GM04504 (cell line): ENCODE measurements around the gene NECAB3.
A peak's percentile ranks its signal among the peaks of the same experiment; 100 is the strongest.

Experiments
- DNase-seq: peaks from one replicate; pipeline ENCODE4 v3.0.0-alpha.2; 2012; ENCODE audit warnings: low read depth

Gene NECAB3

DNA sequence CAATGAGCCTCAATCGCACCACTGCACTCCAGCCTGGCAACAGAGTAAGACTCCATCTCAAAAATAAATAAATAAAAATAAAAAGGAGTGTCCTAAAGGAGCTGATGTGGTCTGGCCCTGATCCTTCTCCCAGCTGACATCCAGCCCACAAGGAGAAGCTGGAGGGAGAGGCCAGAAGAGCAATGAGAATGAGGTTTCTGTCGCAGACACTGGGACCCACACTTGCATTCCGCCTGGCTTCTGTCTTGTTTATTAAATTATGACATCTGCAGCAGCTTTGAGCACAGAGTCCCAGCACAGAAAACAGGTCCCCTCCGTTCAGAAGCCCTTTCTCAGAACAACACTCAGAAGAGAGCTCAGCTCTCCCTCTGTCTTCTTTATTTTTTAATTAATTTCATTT lies 22.2 kb upstream of the NECAB3 start:
- no peak for DNase-seq

DNA sequence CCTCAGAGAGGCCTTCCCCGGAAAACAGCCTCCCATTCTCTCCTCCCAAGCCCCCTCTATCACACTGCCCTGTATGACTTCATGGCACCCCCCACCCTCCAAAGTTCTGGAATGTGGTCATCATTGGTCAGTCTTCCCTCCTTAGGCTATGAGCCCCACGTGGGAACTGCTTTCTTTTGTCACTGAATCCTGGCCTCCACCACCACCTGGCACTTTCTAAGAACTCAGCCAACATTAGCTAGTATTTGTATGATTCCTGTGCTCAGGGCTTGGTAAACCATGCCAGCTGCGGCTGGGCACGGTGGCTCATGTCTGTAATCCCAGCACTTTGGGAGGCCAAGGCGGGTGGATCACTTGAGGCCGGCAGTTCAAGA lies 20.4 kb upstream of the NECAB3 start:
- DNase-seq, result no peak

DNA sequence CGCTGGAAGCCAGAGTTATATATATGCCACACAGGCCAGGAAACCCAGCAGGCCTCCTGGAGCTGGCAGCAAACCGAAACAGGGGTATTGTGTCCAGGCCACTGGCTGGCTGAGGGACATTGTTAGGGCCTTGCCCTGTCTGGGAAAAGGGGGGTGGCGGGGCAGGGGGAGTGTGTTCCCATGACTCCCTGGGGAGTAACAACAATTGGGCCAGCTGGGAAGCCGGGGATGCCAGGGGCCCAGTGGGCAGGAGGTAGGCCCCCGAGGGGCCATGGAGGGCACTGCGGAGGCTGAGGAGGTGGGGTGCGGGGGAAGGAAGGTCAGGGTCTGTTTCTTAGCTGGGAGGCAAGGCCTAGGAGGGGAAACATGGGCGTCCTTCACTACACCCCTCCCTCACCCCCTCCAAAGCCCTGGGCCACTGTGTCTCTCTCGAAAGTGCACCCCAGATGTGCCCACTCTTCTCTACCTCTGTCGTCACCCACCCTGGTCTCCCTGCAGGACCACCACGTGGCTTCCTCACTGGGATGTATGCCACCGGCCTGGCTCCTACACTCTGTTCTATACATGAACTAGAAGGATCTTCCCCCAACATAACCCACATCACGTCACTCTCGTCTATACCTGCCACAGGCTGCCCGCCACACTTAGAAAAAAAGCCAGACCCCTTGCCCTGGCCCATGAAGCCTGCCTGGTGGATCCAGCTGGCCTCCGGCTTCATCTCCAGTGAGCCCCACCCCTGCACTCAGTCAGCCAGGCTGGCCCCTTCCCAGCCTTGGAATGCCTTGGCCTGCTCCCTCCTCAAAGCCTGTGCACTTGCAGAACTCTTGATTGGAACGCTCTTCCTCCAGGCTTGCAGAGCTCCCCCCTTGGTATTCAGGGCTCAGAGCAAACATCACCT lies 19.8 kb upstream of the NECAB3 start:
- no peak for DNase-seq

DNA sequence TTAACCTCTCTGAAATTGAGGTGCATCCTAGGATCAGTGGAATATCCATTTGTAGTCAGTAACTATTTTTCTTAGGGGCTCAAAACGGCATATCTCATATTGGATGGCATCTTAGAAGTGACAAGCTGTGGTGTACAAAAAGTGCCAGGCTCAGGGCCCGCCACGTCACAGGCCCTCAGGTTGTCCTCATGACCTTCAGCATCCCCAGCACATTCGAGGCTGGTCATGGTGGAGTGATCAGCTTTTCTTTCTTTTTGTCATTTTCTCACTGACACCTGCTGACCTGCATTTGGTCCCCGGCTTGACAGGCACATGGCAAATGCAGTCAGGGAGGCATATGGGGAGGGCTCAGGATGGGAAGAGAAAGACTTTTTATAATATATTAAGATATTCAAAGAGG lies 19.1 kb upstream of the NECAB3 start:
- no peak for DNase-seq

DNA sequence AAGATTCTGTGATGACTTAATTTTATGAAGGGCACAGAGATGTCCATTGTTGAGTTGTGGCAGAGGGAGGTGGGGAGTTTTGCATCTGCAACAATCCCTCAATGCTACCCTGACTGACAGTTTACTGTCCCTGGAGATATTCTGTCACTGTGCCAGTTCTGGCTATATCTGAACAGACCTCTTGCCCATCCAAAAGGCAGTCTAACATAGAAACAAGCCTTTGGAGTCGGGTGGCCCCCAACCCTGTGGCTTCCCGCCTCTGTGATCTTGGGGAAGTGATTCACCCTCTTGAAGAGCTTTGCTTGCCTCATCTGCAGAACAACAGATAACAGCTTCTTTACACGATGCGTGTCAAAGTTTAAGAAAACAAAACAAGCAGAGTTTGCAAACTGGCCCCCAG lies 15.7 kb upstream of the NECAB3 start:
- DNase-seq, result no peak

DNA sequence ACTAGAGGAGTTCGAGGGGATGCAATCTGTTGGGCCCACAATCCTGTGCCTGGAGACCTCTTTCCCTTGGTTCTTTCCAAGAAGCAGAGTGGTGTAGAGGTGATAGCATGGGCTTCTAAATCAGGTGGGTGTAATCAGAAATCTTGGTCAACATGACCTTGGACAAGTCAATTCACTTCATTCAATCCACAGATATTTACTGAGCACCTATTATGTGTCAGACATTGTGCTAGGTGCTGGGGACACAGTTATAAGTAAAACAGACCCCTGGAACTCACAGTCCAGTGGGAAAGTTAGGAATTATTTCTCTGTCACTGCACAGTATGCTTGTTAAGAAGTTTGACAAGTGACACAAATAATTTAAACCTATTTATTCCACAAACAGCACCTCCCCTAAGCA lies 15.3 kb upstream of the NECAB3 start:
- DNase-seq, result no peak

DNA sequence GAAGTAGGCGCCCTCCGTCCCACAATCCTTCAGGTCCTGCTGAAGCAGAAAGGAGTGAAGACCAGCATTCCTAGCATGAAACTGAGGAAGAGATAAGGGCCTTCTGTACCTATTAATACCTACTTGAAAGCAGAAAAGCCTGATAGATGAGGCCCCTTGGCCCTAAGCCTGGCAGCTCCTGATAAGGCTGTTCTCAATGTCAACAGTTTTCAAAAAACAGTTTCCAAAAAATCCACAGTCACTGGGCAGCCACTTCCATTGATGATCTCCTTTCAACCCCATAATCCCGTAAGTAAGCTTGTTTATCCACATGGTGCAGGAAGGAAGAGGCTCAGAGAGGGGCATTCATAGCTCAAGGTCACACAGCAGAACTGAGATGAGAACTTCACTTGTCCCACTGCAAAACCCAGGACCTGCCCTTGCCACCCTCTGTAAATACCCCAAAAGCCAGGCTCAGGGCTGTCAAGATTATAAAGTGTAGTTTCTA lies 14.8 kb upstream of the NECAB3 start:
- DNase-seq, result no peak

DNA sequence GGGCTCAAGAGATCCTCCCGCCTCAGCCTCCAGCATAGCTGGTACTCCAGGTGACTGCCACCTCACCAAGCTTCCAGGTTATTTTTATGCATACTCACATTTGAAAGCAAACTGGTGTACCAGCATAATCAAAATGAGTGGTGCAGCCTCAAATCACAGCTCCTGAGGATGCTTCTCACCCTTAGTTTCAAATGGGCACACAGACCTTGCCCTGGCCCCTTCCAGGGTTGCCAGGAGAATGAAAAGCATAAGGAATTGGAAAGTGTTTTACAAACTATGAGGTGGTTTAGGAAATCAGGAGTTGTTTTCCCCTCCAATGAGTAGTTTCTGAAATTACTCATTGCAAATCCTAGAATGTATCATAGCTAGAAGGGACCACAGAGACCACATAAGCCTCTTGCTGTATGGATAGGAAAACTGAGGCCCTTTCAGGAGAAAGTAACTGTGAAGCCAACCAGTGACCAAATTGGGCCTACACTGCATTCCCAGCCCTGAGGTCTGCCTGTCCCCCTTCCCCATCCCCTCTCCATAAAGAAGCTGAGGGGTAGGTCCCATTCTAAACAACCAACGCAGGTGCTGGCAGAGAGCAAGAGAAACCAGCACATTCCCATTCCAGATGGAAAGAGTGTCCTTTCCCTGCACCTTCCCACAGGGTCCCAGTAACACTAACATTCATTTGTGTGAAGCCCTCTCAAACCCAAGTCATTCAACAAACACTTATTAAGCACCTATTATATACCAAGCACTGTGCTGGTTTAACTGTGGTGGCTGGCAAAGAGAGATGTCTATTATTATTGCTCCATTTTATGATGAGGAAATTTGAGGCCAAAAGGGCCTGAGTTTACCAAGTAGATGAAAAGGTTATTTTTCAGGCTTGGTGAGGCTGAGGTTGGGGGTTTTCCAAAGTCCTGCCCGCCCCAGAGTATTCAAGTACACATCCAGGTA lies 14.0 kb upstream of the NECAB3 start:
- DNase-seq, result no peak

DNA sequence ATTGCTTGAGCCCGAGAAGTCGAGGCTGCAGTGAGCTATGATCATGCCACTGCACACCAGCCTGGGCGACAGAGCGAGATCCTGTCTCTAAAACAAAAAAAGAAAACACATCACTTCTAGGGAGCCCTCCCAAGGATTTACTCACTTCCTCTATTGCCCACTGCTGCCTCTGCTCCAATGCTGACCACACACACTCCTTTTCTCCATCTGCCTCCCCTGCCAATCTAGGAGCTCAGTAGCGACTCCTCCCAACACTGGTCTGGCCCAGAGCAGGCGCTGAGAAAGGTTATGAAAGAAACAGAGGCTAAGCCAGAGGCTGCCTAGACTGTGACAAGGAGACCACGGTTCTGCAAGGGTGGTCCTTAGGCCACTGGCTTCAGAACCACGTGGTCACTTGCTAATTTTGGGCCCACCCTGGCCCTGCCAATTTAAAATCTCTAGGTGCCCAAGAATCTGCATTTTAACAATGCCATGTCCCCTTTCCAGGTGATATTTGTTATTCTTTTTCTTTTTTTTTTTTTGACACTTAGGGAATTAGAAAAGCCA lies 13.2 kb upstream of the NECAB3 start:
- no peak for DNase-seq

DNA sequence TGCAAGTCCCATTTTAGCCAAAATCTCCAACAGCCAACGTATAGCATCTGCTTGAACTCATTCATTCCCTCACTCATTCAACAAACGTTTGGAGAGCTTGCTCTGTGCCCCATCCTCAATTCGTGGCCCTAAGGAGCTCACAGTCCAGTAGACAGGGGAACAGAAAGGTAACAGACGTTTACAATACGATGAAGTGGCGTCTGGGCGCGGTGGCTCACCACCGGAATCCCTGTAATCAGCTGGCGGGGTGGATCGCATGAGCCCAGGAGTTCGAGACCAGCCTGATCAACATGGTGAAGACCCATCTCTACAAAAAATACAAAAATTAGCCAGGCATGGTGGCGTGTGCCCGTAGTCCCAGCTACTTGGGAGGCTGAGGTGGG lies 12.7 kb upstream of the NECAB3 start:
- DNase-seq, result no peak

DNA sequence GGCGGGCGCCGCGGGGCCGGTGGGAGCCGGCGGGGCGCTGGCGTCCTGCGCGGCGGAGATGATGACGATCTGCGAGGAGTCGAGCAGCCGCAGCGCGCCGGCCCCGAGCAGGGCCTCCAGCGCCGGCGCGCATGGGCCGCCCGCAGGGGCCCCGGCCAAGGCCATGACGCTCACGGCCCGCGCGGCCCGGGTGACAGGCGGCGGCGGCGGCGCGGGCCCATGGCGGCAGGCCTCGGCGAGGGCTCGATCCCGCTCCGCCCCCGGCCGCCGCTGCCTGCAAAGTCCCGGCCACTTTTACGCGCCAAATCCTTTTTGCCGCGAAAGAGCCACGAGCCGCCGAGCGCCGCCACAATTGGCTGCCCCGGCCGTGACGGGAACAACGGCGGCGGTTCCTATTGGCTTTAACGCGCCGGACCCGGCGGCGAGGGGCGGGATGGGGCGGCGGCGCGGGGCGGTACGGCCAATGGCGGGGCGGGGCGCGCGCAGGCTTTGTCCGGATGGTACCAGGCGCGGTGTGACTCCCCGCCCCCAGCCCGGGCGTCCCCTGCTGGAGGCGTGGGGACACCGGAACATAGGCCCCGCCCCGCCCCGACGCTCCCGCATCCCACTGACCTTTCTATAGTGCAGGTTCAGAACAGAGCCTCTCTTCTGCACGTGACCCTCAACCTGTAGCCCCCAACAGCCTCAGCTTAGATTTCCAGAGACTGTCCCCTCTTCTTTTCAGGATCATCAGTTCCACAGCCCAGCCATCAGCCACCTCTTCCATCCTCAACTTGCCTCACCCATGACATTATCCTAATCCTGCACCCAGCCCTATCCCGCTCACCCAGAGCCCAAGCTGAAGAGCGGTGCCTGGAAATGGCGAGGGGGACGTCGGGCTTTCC lies 12.1 kb upstream of the NECAB3 start, which contains the start of gene E2F1:
Gene E2F1, minus strand, starts transcription at position 286 of the 884 bp plus-strand sequence. Its CDS starts 121 bp downstream, at position 165.
- peak; percentile 81 for DNase-seq

DNA sequence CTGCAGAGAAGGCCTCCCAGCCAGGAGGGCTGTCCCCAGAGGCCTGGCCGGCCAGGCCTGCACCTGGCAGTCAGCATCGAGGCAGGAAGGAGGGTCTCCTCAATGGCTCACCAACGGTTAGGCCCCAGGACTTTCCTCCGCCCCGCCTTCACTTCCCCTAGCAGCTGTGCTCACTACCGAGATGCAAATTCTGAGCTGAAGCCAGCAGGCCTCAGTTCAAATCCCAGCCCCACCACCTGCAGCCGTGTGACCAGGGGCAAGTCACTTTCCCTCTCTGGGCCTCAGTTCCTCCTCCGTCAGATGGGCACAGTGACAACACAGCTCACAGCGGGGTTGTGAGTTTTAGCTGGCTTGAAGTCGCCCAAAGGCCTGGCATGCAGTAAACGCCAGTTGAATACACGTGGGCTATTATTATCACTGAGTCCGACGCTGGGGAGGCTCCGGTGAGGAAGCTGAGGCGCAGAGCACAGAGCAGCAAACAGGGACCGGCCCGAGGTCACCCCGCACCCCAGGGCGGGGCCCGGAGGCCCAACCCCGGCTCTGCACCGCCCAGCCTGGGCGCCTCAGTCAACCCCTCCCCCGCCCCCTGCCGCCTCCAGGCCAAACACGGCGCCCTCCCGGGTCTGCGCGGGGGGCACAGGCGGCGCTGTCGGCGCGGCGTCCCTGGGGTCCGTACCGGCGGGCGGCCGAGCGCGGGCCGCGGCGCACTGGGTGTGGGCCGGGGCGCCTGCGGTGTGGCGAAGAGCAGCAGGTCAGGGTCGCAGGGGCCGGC lies 11.3 kb upstream of the NECAB3 start:
- DNase-seq, result no peak

DNA sequence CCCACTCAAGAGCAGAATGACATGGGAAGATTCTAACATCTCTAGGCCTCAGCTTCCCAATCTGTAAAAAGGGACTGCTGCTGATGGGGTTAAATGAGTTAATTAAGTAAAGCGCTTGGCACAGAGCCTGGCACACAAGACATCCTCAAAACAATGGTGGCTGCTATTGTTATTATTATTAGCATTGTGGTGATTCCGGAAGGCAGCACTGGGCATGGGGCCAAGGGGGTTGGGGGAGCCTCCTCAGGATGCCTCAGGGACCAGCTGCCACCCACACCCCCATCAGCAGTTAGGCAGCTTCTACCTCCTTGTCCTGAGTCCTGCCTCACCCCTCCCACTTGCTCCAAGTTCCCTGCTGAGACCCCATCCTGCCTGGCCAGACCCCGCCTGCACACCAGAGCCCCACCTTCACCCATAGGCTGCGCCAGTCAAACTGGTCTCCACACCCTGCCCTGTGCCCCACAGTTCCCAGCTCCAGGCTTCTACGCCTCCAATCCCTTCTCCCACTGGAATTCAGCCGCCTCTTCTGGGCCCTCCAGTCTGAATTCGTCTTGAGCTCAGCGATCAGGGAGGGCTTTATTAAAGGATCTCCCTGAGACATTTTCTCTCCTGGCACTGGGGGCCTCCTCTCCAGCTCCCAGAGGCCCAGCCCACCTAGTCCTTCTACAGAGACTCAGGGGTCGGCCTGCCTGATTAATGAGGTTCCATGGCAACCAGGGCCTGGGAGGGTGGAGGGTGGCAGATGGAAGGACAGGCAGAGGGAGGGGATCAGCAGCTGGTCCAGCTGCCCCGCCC lies 10.5 kb upstream of the NECAB3 start:
- DNase-seq, result no peak

DNA sequence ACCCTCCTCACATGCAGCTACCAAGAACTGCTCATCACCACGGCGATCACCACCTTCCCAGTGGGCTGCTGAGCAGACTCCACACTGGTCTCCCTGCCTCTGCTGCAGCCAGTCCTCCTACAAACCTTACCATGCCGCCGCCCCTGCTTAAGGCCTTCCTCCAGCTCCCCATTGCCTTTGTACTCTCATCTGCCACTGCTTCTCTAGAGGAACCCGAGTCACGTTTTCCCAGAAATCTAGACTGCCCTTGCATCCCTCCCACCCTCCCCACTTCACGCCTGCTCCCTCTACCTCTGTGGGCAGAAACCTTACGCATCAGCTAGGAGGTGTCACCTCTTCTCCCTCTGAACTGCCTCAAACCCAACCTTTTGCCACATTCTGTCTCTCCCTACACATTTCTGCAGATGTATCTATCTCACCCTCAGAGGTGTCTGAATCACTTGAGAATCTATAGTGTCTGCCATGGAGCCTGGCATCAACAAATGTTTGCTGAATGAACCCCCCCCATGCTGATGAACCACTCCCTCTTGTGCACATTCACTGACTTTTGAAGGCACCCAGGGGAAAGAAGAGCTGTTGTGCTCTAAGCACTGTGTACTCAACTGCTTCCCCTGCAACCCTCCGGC lies 7.6 kb upstream of the NECAB3 start:
- no peak for DNase-seq

DNA sequence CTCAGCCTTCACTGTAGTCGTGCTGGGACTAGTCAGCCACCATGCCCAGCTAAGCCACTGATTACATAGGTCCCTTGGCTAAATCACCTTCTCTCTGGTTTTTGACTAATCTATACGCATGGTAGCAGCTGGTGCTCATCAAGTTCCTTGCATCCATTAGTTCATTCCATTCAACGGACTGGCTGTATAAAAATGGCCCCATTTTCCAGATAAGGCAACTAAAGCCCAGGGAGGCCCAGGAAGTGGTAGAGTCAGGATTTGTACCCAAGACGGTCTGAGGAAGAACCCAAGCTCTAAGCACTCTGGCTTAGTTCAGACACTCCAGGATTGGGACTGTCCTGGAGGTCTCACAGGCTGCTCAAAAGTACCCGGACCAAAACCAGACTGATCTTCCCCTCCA lies 7.1 kb upstream of the NECAB3 start:
- DNase-seq, result no peak

DNA sequence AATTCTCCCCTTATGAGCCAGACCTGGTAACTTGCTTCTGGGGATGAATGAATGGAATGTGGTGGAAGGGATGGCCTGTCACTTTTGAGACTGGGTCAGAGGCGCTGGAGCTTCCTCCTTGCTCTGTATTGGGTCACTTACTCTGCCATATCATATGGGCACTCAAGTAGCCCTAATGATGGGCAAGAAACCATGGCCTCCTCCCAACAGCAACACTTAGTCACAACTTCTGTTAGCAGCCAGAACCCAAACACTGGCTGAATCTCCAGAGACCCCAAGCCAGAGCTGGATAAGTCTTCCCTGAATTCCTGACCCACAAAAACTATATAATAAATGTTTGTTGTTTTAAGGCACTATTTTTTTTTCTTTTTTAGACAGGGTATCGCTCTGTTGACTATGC lies 6.5 kb upstream of the NECAB3 start:
- no peak for DNase-seq

DNA sequence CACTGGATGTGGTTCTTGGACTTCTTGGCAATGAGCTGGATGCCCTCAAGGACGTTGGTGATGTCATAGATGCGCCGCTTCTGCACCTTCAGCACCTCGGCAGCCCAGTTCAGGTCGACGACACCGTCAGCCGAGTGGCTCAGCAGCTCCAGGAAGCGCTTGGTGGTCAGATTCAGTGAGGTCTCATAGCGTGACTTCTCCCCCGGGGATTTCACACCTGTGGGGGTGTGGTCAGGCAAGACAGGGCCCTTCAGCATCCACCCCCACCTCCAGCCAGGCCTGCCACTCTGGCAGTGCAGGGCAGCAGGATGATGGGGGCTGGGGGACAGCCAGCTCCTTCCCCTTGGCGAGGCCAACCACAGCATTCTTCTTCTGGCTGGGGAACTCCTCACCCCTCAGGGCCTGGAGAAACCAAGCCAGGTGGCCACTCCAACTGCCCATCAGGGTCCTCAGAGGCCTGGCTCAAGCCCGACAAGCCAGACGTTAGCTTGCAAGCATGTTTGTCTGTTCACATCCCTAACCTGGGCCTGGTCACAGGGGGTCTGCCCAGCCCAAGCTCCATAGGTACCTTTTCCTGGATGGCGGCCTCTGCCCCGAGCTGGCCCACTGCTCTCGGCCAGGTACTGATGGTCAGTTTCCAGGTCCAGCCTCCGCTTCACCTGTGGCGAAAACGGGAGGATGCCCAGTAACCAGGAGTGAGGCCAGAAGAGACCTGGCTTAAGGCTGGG lies 5.7 kb upstream of the NECAB3 start:
- DNase-seq, result no peak

DNA sequence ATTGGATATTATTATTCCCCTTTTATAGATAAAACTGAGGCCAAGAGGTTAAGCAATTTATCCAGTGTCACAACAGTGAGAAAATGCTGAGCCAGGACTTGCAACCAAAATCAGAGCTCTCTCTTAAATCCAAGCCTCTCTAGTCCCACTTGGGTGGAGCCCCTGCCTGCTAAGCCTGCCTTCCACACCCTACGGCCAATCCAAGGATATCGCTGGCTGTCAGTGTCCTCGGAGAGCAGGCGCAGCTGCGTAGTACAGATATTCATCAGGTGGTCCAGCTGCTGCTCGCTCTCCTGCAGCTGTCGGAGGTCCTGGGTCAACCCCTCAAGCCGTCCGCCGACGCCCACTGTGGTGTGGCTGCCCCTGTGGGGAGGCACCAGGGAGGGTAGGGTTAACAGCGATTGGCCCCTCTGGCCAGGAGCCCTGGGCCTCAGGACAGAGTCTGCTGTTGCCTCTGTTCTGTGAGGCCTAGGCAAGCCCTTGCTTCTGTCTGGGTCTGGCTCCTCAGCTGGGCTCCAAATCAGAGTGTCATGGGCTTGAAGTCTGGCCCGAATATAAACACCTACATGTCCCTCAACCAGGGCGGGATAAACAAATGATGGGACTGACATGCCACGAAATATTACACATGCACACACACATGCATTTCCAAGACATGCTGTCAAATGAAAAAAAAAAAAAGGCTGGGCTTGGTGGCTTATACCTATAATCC lies 3.9 kb upstream of the NECAB3 start:
- no peak for DNase-seq
